Measurements from ENCODE around the gene FARSA.

The FARSA gene

GRCh38 chr19:12888006-12888603, 45.4 kb downstream of the FARSA start:
- no peak for DNase-seq

DNA sequence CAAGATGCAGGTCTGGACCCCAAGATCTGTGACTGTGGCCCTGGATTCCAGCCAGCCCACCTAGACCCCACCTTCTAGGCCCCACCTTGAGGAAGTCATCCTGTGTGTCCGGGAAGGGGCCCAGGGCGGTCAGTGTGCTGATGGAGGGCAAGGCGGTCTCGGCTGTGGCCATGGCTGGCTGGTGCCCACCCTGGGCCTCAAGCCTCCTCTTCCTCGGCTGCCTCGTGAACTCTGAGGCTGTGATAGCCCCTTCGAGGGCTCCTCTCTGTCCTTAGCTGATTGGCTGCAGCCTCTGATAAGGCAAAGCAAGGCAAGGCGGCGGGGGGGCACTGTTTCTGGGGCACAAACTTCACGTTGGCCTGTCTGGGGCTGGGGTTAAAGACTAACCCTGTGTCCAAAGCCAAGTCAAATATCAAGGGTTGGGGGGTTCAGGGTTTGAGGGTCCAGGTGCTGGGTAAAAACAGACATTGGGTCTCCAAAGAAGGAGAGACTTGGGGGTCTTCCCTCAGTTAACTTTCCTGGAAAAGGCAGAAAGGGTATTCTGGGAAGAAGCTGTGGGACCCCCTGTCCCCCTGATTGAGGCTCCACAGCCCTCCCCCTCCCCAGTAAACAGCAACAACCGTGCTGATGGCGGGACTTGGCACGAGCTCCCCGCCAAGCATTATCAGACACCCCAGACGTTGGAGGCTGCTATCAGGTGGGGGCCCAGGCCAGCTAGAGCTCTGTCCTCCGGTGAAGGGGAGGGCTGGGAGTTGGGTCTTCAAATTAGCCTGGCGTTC, 46.4 kb downstream of the FARSA start, which contains the start of gene KLF1:
Gene KLF1 (minus strand): TSS at position 233 of the 779 bp plus-strand sequence. CDS start 61 bp downstream, at position 172.
- no peak for DNase-seq

GRCh38 chr19:12886651-12886968, 46.9 kb downstream of the FARSA start:
- no peak for DNase-seq

DNA sequence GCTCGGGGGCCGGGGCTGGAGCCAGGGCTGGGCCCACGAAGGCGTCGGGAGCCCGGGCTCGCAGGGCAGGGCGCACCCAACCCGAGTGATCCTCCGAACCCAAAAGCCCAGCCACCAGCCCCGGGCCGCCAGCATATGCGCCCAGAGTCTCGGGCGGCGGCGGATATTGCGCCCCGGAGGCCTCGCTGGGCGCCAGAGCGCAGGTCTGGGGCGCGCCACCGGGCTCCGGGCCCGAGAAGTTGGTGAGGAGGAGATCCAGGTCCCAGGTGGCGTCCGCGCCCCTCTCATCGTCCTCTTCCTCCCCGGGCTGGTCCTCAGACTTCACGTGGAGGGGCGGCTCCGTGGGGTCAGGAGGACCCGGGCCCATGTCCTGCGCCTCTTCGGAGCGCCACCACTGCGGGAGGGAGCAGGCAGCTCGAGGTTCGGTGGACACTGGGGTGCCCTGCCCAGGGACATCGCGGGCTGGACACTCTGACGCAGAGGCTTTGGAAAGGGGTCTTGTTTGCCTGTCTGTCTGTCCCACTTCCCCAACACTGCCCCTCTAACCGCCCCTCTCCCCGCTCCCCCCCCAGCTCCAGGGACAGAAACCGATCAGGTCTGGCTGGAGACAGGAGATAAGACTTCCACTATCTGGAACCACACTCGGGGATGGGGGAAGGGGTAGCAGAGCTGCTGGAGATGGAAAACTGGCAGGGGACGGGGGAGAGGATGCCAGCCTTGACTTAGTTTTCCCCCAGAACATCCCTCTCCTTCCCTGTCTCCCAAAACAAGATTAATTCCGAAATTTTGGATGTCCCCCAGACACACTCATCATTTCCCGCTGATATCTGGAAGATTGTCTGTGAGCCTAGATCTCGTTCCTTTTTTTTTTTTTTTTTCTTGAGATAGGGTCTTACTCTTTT, 47.5 kb downstream of the FARSA start:
- no peak for DNase-seq

DNA sequence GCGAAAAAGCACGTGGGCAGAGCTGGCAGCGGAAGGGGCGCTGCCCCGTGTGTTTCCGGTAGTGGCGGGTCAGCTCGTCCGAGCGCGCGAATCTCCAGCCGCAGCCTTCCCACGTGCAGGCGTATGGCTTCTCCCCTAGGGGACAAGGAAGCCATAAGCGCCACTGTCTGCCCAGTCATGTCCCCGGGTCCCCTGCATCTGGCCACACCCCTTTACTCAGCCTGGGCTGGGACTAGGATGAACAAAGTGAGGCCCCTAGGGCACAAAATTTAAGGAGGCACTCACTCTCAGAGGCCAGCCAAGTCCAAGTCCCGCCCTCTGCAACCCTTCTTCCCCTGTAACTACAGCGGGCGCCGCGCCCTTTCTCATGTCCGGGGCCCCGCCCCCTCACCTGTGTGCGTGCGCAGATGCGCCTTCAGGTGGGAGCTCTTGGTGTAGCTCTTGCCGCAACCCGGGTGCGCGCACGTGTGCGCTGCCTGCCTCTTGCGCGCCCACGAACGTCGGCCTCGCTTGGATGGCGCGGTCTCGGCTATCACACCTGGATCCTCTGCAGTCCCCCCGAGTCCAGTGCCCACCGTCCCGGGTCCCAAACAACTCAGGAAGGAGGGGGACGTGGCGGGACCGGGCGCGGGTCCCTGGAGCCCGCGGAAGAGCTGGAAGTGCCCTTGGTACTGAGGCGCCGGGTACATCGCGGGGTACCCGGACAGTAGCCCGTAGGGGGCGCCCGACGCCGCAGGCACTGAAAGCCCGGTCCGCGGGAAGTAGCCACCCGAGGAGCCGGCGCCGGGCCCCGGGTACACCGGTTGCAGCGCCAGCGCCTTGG, 48.4 kb downstream of the FARSA start:
- no peak for DNase-seq

DNA sequence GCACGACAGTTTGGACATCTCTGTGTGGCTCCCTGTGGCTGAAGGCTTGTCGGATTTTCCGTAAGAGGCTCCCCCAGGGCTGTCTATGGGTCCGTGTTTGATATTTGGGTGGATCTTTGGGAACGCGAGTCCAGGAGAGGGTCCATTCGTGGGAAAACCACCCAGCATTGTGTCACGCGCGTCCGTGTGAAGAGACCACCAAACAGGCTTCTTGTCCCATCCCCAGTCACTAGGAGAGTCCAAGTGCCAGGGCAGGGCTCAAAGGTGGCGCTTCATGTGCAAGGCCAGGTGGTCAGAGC, 48.9 kb downstream of the FARSA start:
- no peak for DNase-seq

- DNase-seq: no peak
These were observed 49.3 kb downstream of the FARSA start for GRCh38 chr19:12884202-12884601.

GRCh38 chr19:12882589-12882988, 50.9 kb downstream of the FARSA start:
- DNase-seq: no peak

DNA sequence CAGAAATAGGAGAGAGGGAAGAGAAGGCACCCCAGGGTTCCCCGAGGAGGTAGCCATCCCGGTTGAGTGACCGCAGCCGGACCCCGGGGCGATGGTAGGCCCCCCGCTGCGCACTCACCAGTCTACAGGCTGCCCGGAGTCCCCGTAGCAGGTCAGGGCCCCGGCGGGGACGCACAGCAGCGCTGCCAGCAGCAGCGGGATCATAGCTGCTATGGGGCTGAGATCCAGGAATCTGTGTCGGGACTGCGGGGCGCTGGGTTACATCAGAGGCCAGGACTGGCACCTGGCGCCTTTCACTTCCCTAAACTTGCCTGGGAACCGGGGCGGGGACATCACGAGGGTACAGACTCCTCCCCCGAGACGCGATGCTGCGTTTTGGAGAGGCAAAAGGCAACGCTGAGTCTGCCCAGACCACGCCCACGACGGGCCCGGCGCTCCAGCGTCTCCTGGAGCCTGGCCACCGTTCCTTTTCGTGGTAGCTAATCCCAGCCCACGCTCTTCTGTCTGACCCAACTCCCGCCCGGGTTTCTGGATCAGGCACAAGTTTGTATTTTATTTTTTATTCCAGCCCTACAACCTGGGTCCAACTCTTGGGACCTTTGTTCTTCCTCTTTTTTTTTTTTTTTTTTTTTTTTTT, 52.2 kb downstream of the FARSA start, which contains the start of gene DNASE2:
Gene DNASE2 (minus strand): TSS at position 278 of the 637 bp plus-strand sequence. CDS start 74 bp downstream, at position 204.
- DNase-seq: peak; percentile 94

GRCh38 chr19:12880551-12881171, 52.9 kb downstream of the FARSA start:
- DNase-seq: no peak

GRCh38 chr19:12875086-12875485, 58.4 kb downstream of the FARSA start:
- no peak for DNase-seq

DNA sequence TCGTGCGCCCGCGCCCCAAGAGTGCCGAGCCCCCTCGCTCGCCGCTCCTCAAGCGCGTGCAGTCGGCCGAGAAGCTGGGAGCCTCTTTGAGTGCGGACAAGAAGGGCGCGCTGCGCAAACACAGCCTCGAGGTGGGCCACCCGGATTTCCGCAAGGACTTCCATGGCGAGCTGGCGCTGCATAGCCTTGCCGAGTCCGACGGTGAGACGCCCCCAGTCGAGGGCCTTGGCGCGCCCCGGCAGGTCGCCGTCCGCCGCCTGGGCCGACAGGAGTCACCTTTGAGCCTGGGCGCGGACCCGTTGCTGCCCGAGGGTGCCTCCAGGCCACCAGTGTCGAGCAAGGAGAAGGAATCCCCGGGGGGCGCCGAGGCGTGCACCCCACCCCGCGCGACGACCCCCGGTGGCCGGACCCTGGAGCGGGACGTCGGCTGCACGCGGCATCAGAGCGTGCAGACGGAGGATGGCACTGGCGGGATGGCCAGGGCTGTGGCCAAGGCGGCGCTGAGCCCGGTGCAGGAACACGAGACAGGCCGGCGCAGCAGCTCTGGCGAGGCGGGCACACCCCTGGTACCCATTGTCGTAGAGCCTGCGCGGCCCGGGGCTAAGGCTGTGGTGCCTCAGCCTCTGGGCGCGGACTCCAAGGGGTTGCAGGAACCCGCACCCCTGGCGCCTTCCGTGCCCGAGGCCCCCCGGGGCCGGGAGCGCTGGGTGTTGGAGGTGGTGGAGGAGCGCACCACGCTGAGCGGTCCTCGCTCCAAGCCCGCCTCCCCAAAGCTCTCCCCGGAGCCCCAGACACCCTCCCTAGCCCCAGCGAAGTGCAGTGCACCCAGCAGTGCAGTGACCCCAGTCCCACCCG, 59.4 kb downstream of the FARSA start:
- no peak for DNase-seq

GRCh38 chr19:12872941-12873890, 60.3 kb downstream of the FARSA start:
- peak; percentile 44 for DNase-seq
